Mesendoderm (in vitro differentiated cells): ENCODE data around the gene ARPC1B.

Source experiments
- DNase-seq: peaks from one replicate; pipeline ENCODE4 v3.0.0; 2013
- H2AK5ac ChIP-seq: 2 replicates; pipeline ENCODE4 v1.6.1; 2013; ENCODE audit warnings: low read length, inconsistent platforms
- H2BK120ac ChIP-seq: 2 replicates; pipeline ENCODE4 v1.6.1; 2013; ENCODE audit warnings: low read depth, mild to moderate bottlenecking, low read length, moderate library complexity, mixed read lengths
- H2BK15ac ChIP-seq: replicated peaks from 2 replicates; pipeline ENCODE4 v1.6.1; 2013; ENCODE audit warnings: low read depth, mild to moderate bottlenecking, moderate library complexity
- H2BK5ac ChIP-seq: 2 replicates; pipeline ENCODE4 v1.6.1; 2013; ENCODE audit warnings: low read length, inconsistent platforms
- H3K18ac ChIP-seq: 2 replicates; pipeline ENCODE4 v1.6.1; 2013; ENCODE audit warnings: mild to moderate bottlenecking, low read length, mixed read lengths
- H3K23ac ChIP-seq: one replicate; pipeline ENCODE4 v1.6.1; 2013; ENCODE audit warnings: low read length
- H3K27ac ChIP-seq: 2 replicates; pipeline ENCODE4 v1.5.1; 2013; ENCODE audit warnings: low read depth, mild to moderate bottlenecking, inconsistent platforms, low read length, moderate library complexity
- H3K27me3 ChIP-seq: 2 replicates; pipeline ENCODE4 v1.6.1; 2013; ENCODE audit warnings: low read length, control low read depth, mild to moderate bottlenecking, inconsistent platforms; ENCODE audit not compliant: insufficient read depth, poor library complexity
- H3K36me3 ChIP-seq: 2 replicates; pipeline ENCODE4 v1.6.1; 2013; ENCODE audit warnings: low read length, inconsistent platforms; ENCODE audit not compliant: control insufficient read depth, insufficient read depth
- H3K4ac ChIP-seq: one replicate; pipeline ENCODE4 v1.6.1; 2013; ENCODE audit warnings: low read depth, mild to moderate bottlenecking, low read length, moderate library complexity
- H3K4me1 ChIP-seq: 2 replicates; pipeline ENCODE4 v1.6.1; 2013; ENCODE audit warnings: low read depth, low read length, inconsistent platforms; ENCODE audit not compliant: control insufficient read depth
- H3K4me2 ChIP-seq: 2 replicates; pipeline ENCODE4 v1.6.1; 2013; ENCODE audit warnings: low read length
- H3K4me3 ChIP-seq: 2 replicates; pipeline ENCODE4 v1.5.1; 2013; ENCODE audit warnings: mild to moderate bottlenecking, low read length
- H3K56ac ChIP-seq: one replicate; pipeline ENCODE4 v1.6.1; 2013; ENCODE audit warnings: low read length
- H3K79me1 ChIP-seq: 2 replicates; pipeline ENCODE4 v1.6.1; 2013; ENCODE audit warnings: low read length, inconsistent platforms
- H3K79me2 ChIP-seq: 2 replicates; pipeline ENCODE4 v1.6.1; 2013; ENCODE audit warnings: mild to moderate bottlenecking, low read length; ENCODE audit not compliant: control insufficient read depth, insufficient read depth
- H3K9ac ChIP-seq: 2 replicates; pipeline ENCODE4 v1.6.1; 2013; ENCODE audit warnings: low read length, inconsistent platforms
- H4K5ac ChIP-seq: one replicate; pipeline ENCODE4 v1.6.1; 2013; ENCODE audit warnings: low read length
- H4K8ac ChIP-seq: one replicate; pipeline ENCODE4 v1.6.1; 2013; ENCODE audit warnings: low read depth, mild to moderate bottlenecking, control low read depth, low read length, moderate library complexity
- WGBS: extraction: QIAGEN DNeasy Blood & Tissue Kit; methylation state at CpG from one replicate; pipeline ENCODE4 v1.1.7; 2013; ENCODE audit warnings: low lambda C conversion rate, missing lambda C conversion rate; ENCODE audit not compliant: insufficient coverage; ENCODE audit errors: extremely low coverage; 5-methylcytosine and 5-hydroxymethylcytosine counted together

Gene ARPC1B

DNA sequence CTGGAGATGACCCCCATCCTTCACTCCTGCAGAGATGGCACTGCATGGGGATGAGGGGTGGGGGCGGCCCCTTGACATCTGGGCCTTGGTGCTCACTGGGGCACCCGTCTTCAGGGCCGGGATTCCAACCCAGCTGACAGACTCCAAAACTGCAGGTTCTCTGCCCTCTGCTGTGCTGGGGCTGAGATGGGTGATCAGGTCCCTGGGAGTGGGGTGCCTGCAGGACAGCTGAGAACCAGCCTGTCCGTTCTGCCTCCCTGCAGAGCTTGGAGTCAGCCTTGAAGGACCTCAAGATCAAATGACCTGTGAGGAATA, 19.6 kb downstream of the ARPC1B start:
- no peak overlapping the region for H3K56ac ChIP-seq
- H2BK5ac ChIP-seq = no peak overlapping the region
- no peak overlapping the region for H3K4ac ChIP-seq
- no peak overlapping the region for H3K18ac ChIP-seq
- no peak overlapping the region for H4K8ac ChIP-seq
- no CpG with 5 or more reads among the region's 4 CpGs for WGBS
- no peaks in the 10 kb centered on the region for H3K4me1 ChIP-seq
- H3K4me3 ChIP-seq = no peak overlapping the region
- H3K9ac ChIP-seq = no peak overlapping the region
- no peak overlapping the region for H2BK15ac ChIP-seq
- no peak overlapping the region for H3K23ac ChIP-seq
- no peak overlapping the region for H4K5ac ChIP-seq
- no peaks in the 10 kb centered on the region for H3K79me2 ChIP-seq
- H2BK120ac ChIP-seq = no peak overlapping the region
- no peak overlapping the region for H3K27ac ChIP-seq
- H2AK5ac ChIP-seq = no peak overlapping the region
- peaks cover 15% of the 10 kb centered on the region for H3K36me3 ChIP-seq
- DNase-seq = no peak
- no peaks in the 10 kb centered on the region for H3K79me1 ChIP-seq
- H3K27me3 ChIP-seq = no peaks in the 10 kb centered on the region
- H3K4me2 ChIP-seq = no peak overlapping the region

DNA sequence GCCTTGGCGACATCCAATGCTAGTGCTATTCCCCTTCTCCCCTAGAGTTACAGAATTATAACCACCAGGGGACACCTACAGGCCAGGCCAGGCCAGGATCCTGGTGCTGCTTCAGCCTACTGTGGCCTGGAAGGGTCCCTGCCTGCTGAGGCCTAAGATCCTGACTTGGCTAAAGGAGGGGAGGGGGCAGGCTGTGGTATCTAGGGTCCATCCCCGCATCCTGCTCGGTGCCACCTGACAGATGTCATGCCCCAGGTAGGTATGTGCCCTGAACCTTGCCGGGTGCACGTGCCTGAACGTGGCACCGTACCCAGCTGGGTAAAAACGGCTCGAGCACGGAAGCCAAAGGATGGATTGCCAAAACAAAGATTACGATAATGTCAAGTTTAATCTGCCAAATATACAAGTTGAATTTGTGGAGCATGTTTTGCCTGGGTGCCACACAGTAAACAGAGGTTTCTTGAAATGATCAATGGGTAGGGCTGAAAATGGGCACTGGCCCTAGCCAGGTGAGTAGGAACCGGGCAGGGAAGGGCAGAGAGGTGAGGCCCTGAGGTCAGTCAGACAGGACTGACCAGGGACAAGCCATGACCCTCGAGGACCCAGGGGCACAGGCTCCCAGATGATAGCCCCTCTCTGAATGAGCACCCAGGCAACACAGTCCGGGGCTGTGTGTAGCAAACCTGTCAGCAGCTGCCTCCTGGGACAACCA, 21.2 kb downstream of the ARPC1B start:
- H3K79me2 ChIP-seq = no peaks in the 10 kb centered on the region

DNA sequence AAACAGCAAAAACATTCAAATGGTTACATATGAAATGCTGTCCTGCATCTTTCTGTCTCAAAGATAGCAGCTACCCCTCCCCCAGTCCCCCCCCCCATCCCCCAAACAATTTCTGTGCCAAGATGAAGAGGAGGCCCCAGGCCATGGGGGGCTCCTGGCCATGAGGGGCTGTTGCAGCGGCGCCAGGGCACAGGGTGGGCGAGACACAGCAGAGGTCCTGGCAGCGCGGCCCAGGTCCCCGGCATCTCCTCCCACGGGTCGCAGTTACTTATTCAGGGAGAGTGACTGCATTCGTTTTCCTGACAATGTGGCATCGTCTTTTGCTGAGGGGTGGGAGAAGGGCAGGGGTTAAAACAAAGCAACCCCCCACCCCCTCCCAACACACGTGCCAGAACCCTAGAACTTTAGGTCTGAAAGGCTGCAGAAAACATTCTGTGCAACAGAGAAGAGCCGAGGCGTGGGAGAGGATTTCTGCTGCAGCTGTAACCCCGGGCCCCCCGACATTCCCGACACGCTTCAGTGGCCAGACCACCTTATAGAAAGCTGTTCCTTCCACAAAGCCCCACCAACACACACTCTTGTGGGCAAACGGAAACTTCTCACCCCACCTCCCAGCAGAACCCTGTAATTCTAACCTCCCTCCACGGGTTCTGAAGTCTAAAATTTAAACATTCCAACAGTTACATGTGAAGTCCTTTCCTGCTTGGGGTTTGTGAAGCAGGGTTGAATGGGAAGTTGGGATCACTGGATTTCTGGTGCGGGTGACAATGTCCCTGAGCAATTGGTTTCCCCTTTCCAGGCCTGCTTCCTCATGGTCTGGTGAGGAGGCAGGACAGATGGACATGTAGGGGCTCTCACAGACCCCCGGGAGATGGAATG, 22.1 kb downstream of the ARPC1B start:
- no peak overlapping the region for H3K4me3 ChIP-seq
- H2AK5ac ChIP-seq = no peak overlapping the region
- H3K79me1 ChIP-seq = peaks cover 3% of the 10 kb centered on the region
- H3K79me2 ChIP-seq = no peaks in the 10 kb centered on the region
- H2BK5ac ChIP-seq = no peak overlapping the region
- H3K36me3 ChIP-seq = peaks cover 20% of the 10 kb centered on the region
- no peak overlapping the region for H3K9ac ChIP-seq
- H3K56ac ChIP-seq = no peak overlapping the region
- WGBS = no CpG with 5 or more reads among the region's 21 CpGs
- no peak overlapping the region for H2BK15ac ChIP-seq
- no peaks in the 10 kb centered on the region for H3K4me1 ChIP-seq
- H3K18ac ChIP-seq = no peak overlapping the region
- H3K23ac ChIP-seq = no peak overlapping the region
- no peak overlapping the region for H4K8ac ChIP-seq
- H3K27me3 ChIP-seq = no peaks in the 10 kb centered on the region
- H3K4ac ChIP-seq = no peak overlapping the region
- H2BK120ac ChIP-seq = no peak overlapping the region
- no peak overlapping the region for H3K27ac ChIP-seq
- no peak overlapping the region for H3K4me2 ChIP-seq
- DNase-seq = no peak
- H4K5ac ChIP-seq = no peak overlapping the region

More for the DNA sequence above, 21.2 kb downstream of the ARPC1B start:
- H3K4me3 ChIP-seq = no peak overlapping the region
- H2BK5ac ChIP-seq = no peak overlapping the region
- no peaks in the 10 kb centered on the region for H3K4me1 ChIP-seq
- no peak overlapping the region for H2BK120ac ChIP-seq
- no peak overlapping the region for H3K4me2 ChIP-seq
- DNase-seq = peak; percentile 44
- H3K27ac ChIP-seq = no peak overlapping the region
- H3K56ac ChIP-seq = no peak overlapping the region
- H3K18ac ChIP-seq = no peak overlapping the region
- no peak overlapping the region for H3K9ac ChIP-seq
- no peak overlapping the region for H2AK5ac ChIP-seq
- H3K36me3 ChIP-seq = peaks cover 18% of the 10 kb centered on the region
- H3K4ac ChIP-seq = no peak overlapping the region
- H3K23ac ChIP-seq = no peak overlapping the region
- no peaks in the 10 kb centered on the region for H3K27me3 ChIP-seq
- no peak overlapping the region for H4K8ac ChIP-seq
- peaks cover 3% of the 10 kb centered on the region for H3K79me1 ChIP-seq
- WGBS = no CpG with 5 or more reads among the region's 14 CpGs
- H4K5ac ChIP-seq = no peak overlapping the region
- H2BK15ac ChIP-seq = no peak overlapping the region

DNA sequence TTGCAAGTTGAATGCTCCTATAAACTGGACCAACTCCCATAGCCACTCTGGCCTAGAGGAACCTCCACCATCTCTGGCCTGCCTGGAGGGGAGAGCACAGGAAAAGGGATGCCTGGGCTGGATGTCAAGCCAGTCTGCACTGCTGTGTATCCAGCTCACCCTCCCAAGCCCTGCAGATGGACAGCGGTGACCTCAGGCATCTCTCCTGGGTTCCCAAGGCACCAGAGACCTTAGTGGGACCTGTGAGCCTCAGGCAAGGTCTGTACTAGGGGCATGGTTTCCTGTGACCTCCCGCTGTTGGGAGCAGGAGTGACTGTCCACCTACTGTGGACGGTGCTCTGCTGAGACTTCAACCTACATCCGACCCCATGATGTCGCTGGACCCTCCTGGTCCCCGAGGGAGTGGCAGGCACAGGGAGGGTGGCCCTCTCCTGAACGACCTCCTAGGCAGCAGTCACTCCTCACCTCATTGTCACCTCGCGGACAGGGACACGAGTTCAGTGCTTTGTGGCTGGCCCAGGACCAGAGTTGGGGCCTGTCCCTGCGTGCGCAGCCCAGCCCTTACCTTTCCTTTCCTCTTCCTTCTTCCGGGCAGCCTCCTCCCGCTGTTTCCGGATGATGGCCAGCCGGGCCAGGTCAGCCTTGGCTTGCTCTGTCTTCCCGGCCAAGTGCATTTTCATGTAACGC, 22.9 kb downstream of the ARPC1B start:
- no peaks in the 10 kb centered on the region for H3K27me3 ChIP-seq
- H3K4me2 ChIP-seq = no peak overlapping the region
- H3K9ac ChIP-seq = no peak overlapping the region
- H4K5ac ChIP-seq = no peak overlapping the region
- no peak overlapping the region for H2AK5ac ChIP-seq
- WGBS = no CpG with 5 or more reads among the region's 18 CpGs
- H3K4me3 ChIP-seq = no peak overlapping the region
- no peak for DNase-seq
- H3K4ac ChIP-seq = no peak overlapping the region
- H3K36me3 ChIP-seq = peaks cover 20% of the 10 kb centered on the region
- H3K79me2 ChIP-seq = no peaks in the 10 kb centered on the region
- H3K27ac ChIP-seq = no peak overlapping the region
- H2BK120ac ChIP-seq = no peak overlapping the region
- H4K8ac ChIP-seq = no peak overlapping the region
- H2BK5ac ChIP-seq = no peak overlapping the region
- no peaks in the 10 kb centered on the region for H3K4me1 ChIP-seq
- no peak overlapping the region for H3K23ac ChIP-seq
- H2BK15ac ChIP-seq = no peak overlapping the region
- H3K18ac ChIP-seq = no peak overlapping the region
- H3K79me1 ChIP-seq = peaks cover 3% of the 10 kb centered on the region
- H3K56ac ChIP-seq = no peak overlapping the region

DNA sequence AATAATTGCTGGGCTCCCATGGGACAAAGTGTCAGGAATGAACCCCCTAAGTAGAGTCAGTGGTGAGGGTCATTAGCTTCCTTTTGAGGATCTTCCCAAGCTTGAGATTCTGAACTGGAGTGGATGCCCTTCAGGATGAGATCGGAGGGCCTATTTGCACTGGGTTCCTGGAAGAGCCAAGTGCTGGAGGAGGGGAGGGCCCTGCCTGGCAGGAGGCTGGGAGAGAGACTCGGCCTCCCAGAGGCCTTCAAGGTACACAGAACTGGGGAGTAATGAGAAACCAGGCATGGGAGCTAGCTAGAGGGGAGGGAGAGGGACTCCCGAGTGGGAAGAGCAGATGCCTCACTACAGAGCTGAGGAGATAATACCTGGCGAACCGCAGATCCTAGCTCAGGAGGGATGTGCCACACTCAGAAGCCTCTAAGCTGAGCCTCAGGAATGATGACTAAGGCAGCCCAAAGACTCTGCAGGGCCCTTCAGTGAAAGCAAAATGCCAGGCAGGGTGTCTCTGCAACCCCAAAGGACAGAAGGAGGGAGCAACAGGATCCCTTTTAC, 24.4 kb downstream of the ARPC1B start:
- Histone ChIP-seq H2BK120ac (no peak overlapping the region), H3K4me1 (no peaks in the 10 kb centered on the region), H3K9ac (no peak overlapping the region), H3K4me3 (no peak overlapping the region), H4K8ac (no peak overlapping the region), H2BK15ac (no peak overlapping the region), H3K36me3 (peaks cover 24% of the 10 kb centered on the region), H3K27me3 (no peaks in the 10 kb centered on the region), H4K5ac (no peak overlapping the region), H3K56ac (no peak overlapping the region), H2AK5ac (no peak overlapping the region), H3K27ac (no peak overlapping the region), H3K4ac (no peak overlapping the region), H2BK5ac (no peak overlapping the region), H3K4me2 (no peak overlapping the region), H3K23ac (no peak overlapping the region), H3K79me1 (peaks cover 8% of the 10 kb centered on the region), H3K79me2 (no peaks in the 10 kb centered on the region), H3K18ac (no peak overlapping the region)
- WGBS = no CpG with 5 or more reads among the region's 5 CpGs
- no peak for DNase-seq
